Fibroblast of the conjunctiva (primary cell): ENCODE measurements around the gene AAGAB.
"Not testable (repeated sequence)": the region's sequence is repeated elsewhere in the genome, so short reads cannot be mapped to it uniquely, and the experiment has no call there.

Experiments used
- DNase-seq: peaks from one replicate; pipeline ENCODE4 v3.0.0-alpha.2; 2010; ENCODE audit warnings: low read depth

The AAGAB gene

DNA sequence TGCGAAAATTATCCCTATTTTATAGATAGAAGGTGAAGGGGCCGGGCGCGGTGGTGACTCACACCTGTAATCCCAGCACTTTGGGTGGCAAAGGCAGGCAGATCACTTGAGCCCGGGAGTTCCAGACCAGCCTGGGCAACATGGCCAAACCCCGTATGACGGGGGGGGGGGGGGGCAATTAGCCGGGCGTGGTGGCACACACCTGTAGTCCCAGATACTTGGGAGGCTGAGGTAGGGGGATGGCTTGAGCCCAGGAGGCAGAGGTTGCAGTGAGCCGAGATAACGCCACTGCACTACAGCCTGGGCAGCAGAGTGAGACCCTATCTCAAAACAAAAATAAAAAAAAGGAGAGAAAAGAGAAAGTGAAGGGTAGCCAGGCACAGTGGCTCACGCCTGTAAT is 1.4 kb downstream of the AAGAB start:
- DNase-seq, result no peak

DNA sequence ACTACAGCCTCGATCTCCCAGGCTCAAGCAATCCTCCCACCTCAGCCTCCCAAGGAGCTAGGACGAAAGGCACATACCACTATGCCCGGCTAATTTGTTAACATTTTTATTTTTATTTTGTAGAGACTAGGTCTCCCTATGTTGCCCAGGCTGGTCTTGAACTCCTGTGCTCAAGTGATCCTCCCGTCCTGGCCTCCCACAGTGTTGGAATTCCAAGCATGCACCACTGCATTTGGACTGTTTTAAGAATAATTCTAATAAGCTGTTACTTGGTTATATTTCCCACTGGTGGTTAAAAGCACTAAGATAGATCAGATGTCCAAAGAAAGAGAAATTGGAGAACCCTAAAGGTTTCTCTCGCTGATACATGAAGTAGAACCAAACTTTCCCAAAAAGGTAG is 3.1 kb downstream of the AAGAB start:
- DNase-seq, result no peak

DNA sequence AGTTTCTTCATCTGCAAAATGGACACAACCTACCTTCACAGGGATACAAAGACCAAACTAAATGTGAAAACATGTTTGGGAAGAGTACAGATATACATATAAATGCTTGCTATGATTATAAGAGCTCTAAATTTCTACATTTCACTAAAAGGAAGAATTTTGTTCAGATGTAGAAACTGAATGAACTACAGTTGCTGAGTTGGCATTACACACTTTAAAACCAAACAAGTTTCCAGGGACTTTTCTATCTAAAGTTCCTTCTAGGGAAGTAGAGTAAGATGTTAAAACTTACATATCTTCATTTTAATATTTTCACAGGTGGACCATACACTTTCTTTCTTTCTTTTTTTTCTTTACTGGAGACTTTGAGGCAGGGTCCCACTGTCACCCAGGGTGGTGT is 4.6 kb downstream of the AAGAB start:
- no peak for DNase-seq

DNA sequence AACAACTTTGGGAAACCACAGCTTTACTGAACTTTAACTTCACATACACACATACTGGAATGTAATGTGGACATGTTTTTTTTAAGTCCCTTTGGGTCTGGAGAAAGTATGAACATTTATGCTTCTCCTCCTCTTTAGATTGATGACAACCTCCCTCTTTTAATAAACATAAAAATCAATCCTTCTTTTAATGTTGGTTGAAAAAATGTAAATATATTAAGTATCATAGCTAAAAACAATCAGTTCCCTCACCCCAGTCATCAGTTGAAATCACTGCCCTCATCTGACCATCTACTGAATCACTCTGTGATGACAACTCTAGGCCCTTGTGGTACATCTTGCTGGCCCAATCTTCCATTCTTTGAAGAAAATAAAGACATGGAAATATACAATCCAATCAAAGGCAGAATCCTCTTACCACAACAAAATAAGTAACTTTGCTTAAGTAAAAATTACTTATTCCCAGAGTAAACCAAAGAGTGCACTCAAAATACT is 6.4 kb downstream of the AAGAB start:
- DNase-seq, result no peak

DNA sequence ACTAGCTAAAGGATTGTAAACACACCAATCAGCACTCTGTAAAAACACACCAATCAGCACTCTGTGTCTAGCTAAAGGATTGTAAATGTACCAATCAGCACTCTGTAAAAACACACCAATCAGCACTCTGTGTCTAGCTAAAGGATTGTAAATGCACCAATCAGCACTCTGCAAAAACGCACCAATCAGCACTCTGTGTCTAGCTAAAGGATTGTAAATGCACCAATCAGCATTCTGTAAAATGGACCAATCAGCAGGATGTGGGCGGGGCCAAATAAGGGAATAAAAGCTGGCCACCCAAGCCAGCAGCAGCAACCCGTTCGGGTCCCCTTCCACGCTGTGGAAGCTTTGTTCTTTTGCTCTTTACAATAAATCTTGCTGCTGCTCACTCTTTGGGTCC is 7.9 kb downstream of the AAGAB start:
- not testable (repeated sequence) for DNase-seq

DNA sequence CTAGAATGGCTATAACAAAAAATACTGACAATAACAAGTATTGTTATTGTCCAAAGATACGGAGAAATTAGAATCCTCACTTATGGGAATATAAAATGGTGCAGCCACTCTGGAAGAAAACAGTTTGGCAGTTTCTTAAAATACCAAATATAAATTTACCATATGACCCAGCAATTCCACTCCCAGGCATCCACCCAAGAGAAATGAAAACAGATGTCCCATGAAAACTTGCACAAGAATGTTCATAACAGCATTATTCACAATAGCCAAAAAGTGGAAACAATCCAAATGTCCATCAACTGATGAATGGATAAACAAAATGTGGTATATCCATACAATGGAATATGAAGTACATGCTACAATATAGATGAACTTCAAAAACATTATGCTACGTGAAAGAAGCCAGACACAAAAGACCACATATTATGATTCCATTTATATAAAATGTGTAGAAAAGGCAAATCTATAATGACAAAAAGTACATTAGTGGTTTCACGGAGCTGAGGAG is 9.4 kb downstream of the AAGAB start:
- DNase-seq, result peak; percentile 59

DNA sequence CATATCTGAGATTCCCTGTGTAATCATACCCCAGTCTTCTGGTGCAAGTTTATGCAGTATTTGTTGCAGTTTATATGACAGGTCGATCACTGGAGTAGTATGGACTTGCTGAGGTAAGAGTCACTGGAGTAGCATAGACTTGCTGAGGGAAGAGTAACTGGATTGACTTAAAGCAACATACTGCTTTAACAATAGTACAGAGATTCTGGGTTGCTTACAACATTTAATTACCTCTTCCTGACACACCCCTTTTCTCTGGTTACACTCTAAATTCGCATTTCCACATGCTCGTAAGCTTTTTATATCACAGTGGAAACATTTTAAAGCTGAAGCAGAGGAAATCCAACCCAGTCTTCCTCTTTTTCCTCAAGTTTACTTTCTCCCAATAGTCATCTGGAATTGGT is 11.8 kb downstream of the AAGAB start:
- no peak for DNase-seq

DNA sequence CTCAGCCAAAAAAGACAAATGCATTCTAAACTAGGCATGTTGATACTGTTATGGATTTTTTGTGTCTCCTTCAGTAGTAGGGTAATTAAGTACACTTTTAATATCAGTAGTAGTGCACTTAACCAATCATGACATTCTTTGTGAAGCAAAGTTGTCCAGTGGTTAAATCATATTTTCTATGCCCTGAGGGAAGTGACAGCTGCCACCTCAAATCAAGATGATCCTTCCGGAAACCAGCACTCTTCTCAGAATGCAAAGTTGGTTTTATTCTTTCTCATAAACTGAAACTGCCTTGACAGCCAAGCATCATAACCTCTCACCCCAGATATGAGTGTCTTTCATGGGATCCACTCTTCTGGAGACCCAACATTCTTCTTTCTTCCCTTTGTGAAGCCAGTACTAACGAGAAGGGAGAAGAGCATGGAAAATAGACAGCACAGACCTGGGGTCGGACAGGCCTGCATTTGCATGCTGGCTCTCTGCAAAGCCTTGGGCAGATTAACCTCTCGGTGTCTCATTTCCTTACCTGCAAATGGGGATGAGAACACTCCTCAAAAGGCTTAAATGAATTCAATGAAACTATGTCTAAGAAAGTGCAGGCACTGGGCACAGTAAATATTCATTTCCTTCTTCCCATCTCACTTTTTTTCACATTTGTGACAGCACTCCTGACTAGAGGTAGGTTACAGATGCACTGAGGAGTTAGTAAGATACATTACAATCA is 13.2 kb downstream of the AAGAB start:
- no peak for DNase-seq

DNA sequence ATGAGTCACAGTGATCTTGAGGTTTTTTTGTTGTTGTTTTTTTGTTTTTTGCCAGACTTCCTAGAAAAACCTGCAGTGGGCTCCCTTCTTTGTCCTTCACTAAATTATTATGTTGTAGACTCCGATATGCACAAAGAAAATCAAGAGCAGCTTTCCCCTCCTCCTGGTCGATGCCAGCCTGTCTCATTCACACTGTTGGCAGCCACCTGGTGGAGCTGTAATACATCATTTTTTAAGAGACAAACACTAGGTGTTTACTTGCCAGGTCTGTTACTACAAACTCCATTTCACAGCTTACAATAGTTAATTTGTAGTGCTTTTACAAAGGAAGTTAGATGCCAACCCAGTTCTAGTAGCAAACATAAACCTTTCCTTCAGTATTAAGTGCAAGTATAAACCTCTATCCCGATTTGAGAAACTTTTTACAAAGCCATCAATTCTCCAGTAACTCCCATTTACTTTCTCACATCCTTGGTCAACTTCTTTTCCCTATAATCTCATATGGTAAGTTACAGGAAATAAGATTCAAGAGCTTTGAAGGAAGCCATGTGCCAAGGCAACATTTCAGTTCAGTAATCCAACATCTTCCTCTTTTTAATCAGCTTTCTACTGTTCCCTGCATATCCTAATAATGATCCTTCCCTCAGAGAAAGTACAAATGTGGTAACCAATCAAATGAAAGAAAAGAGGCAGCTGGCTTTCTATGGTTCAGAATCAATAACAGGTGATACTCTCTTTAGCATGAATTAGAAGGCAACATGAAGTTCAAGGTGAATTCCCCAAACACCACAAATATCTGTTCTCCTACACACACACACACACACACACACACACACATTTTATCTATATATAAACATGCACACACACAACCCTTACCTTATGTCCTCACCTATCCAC is 14.0 kb downstream of the AAGAB start:
- no peak for DNase-seq

DNA sequence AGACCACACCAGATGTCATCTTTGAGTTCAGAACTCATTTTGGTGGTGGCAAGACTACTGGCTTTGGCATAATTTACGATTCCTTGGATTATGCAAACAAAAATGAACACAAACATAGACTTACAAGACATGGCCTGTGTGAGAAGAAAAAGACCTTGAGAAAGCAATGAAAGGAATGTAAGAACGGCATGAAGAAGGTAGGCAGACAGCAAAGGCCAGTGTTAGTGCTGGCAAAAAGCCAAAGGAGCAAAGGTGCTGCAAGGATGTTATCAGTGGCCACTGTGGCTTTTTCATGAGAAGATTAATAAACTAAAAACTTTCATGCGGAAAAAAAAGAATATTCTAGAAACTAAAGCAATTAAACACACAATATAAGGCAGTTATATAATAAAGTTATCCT is 21.9 kb downstream of the AAGAB start:
- no peak for DNase-seq

DNA sequence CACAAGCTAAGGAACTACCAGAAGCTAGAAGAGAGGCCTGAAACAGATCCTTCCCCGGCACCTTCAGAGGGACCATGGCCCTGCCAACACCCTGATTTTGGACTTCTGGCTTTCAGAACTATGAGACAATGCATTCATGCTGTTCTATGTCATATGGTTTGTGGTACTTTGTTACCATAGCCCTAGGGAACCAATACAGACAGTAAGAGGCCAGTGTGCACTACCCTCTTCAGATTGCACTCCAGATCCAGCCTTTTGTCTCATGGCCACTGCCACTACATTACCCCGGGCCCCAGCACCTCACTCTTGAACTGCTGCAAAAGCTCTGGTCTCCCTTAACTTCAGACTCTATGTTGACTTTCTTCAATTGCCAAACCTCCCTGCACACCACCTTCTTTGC is 24.0 kb downstream of the AAGAB start:
- no peak for DNase-seq

DNA sequence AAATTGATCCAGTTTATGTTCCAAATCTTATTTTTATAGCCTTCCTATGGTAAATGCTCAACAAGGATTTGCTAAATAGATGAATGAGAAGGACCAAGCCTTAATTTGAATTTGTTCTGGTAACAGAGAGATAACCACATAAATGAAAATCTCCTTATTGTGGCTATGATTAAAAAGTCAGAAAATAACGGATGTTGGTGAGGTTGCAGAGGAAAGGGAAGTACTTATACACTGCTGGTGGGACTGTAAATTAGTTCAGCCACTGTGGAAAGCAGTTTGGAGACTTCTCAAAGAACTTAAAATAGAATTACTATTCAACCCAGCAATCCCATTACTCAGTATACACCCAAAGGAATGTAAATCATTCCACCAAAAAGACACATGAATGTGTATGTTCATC is 26.2 kb downstream of the AAGAB start:
- DNase-seq, result no peak

DNA sequence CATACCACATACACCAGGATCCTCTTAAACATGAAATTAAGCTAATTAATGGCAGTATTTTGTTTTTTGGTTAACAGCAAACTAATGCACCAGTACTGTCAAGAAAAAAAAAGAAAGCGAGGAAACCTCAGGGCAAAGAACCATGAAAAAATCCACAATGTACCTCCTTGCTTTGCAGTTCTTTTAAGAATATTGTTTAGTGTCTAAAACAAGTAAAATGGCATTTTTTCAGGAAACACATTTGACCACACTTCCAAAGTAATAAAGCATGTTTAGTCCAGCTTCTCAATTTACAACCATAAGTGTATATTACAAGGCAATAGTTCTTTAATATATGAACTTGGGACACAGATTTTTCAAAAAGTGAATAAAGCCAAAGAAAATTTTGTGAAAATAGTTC is 26.6 kb downstream of the AAGAB start:
- DNase-seq, result no peak

DNA sequence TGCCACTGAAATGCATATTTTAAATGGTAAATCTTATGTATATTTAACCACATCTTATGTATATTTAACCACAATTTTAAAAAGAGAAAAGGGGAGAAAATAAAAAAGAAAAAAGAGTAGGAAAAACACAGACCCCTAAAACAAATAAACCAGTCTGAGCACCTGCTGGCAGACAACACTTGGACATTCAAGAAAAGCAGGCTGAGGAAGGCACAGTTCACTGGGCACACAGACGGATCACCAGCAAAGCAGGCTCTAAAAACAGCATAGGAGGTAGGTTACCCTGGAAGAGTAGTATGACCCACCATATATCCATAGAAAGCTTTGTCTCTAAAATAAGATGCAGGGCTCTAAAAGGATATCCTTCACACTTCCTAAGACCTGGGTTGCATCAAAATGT is 27.0 kb downstream of the AAGAB start:
- DNase-seq, result no peak

DNA sequence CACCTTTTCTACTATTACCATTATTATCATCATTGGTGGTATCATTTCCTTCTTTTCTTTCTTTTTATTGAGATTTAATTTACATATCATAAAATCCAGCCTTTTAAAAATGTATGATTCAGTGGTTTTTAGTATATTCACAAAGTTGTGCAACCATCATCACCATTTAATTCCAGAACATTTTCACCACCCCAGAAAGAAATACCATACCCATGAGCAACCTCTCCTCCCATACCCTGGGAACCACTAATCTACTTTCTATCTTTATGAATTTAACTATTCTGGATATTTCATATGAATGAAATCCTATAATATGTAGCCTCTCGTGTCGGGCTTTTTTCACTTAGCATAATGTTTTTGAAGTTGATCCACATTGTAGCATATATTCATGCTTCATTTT is 29.1 kb downstream of the AAGAB start:
- peak; percentile 6 for DNase-seq

DNA sequence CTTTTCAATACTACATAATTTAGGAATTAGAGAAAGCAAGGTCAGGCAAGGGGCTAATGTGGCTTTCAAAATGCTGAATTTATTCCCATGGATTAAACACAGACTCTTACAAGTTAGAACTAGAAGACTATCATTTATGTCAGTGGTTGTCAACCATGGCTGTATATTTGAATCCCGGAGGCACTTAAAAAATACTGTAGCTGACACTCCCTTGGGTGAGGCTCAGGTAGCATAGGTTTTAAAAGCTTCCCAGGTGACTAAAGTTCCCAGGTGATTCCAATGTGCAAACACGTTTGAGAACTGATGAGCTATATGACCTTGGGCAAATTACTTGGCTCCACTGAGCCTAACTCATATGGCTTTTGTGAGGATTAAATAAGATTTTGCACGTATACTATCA is 29.6 kb downstream of the AAGAB start:
- no peak for DNase-seq

DNA sequence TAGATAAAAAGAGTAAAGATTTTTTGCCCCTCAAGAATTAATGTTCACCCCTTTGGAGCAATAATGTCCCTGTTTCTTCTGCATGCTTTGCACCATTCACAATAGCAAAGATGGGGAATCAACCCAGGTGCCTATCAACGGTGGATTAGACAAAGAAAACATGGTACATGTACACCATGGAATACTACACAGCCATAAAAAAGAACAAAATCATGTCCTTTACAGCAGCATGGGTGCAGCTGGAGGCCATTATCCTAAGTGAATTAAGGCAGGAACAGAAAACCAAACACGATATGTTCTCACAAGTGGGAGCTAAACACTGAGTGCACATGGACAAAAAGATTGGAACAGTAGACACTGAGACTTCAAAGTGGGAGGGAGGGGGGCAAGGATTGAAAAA is 35.2 kb downstream of the AAGAB start:
- DNase-seq, result no peak

DNA sequence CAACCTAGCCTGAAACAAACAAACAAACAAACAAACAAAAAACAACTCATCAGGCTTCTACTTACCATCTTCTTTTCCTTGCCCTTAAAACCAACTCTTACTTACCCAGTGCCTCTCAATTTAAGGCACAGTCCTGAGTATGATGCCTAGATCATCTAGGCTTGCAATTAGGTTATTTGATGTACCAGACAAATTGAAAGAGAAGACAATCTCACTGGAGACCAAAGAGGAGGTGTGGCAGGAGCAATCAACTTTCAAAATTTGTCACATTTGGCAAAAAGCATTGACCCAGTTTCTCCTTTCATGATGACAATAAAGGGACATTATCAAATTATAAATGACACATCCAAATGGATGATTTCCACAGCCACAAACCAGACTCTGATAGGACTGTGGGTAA is 36.0 kb downstream of the AAGAB start:
- no peak for DNase-seq

DNA sequence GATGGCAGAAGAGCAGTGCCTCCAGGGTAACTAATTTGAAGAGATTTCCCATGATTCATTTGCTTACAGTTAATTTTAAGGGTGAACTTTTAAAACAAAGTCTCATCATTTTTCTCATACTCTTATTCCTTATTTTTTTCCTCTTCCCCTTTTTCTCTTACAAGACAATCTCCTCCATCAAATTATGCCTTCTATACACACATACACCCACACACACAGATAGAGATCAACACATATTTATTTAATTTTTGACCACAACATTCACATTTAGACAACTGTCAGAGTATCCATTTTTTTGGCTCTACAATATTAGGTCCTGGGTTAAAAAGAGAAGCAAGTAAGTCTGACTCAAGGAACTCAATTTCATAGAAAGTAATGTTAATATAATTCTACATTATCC is 37.6 kb downstream of the AAGAB start:
- no peak for DNase-seq

DNA sequence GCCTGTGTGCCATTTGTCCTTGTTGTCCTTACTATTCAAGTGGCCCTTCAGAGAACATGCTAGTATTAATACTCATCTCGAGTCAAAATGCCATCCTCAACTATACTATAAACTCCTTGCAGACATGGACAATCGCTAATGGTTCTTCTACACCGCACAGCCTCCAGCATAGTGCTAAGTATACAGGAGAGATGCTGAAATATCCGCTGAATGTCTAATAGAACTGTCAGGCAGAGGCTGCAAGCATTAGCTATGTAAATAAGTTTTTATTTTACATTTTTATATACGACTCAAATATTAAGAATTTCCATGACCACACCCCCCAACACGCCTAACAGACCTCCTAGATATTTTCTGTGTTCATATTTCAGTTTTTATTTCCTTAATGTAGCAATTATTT is 39.4 kb downstream of the AAGAB start:
- DNase-seq, result no peak

DNA sequence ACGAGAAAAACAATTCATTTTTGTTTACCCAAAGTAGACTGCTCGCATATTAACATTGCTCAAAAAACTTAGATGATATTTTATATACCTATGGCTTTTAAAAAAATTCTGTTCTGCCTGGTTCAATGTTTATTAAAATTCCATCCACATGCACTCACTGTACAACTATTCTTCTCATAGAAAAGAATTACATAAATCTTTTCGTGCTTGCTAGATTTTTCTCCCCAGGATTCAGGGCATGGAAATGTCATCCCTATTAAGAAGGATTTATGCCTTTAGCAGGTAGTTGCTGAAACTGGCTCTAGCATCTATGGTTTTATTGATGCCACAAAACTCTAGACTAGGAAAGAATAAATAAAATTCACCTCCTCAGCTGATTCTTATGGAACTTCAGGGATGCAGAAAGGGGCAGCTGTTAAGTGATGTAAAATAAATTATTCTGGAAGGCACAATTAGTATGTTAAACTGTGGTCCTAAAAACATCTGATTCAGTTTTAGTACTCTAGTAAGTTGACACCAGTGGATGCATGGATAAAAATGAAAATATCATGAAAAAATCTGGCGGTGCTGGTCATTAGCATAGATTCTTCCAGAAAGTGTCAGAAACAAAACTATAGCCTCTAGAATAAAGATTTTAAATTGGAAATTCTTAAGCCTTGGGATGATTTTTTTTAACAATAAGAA is 41.6 kb downstream of the AAGAB start:
- no peak for DNase-seq

DNA sequence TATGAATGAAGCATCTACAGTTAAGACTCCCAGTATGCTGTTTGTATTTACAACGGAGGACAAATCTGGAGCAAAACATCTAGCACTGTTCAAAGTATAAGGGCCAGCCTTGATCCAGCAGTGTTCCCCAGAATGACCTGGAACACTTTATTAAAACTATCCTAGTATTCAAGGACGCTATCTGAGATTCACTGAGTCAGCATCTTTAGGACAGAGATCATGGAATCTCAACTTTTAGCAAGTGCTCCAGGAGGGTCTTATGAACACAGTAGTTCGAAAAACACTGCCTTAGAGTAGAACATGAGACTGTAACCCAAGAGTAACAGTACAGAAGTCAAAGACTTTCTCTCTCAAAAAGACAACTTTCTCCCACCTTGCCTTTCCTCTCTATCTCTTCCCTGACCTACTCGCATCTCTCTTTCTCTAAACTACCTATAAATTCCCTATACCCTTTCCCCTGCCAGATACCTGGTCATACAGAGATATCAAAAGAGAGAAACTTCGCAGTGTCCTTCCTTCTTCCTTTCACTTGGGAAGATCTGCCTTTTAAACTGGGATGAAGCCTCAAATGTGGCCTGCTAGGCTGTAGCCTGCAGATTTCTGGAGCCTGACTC is 43.8 kb downstream of the AAGAB start:
- no peak for DNase-seq
